Measurements from ENCODE around the gene MYH10.

The MYH10 gene

GRCh38 chr17:8474826-8475225, 155.7 kb downstream of the MYH10 start:
- DNase-seq (ENCODE audit: low read depth in 2 of 2) = no peak

- DNase-seq (ENCODE audit: low read depth in 2 of 2) = no peak
Observed at GRCh38 chr17:8473451-8474192, 156.9 kb downstream of the MYH10 start.

GRCh38 chr17:8472663-8473062, 157.9 kb downstream of the MYH10 start:
- no peak for DNase-seq (ENCODE audit: low read depth in 2 of 2)

GRCh38 chr17:8470447-8471047, 160.0 kb downstream of the MYH10 start:
- no peak for DNase-seq (ENCODE audit: low read depth in 2 of 2)

- DNase-seq (ENCODE audit: low read depth in 2 of 2) = no peak
Observed at GRCh38 chr17:8469964-8470363, 160.6 kb downstream of the MYH10 start.

- no peak for DNase-seq (ENCODE audit: low read depth in 2 of 2)
Observed at GRCh38 chr17:8468980-8469379, 161.5 kb downstream of the MYH10 start.

GRCh38 chr17:8468127-8468526, 162.4 kb downstream of the MYH10 start:
- no peak for DNase-seq (ENCODE audit: low read depth in 2 of 2)

GRCh38 chr17:8467527-8467926, 163.0 kb downstream of the MYH10 start:
- DNase-seq (ENCODE audit: low read depth in 2 of 2) = no peak

- no peak for DNase-seq (ENCODE audit: low read depth in 2 of 2)
Observed at GRCh38 chr17:8466873-8467272, 163.7 kb downstream of the MYH10 start.

GRCh38 chr17:8466456-8466855, 164.1 kb downstream of the MYH10 start:
- no peak for DNase-seq (ENCODE audit: low read depth in 2 of 2)

- no peak for DNase-seq (ENCODE audit: low read depth in 2 of 2)
Observed at GRCh38 chr17:8465759-8466158, 164.8 kb downstream of the MYH10 start.

GRCh38 chr17:8465356-8465755, 165.2 kb downstream of the MYH10 start:
- DNase-seq (ENCODE audit: low read depth in 2 of 2) = no peak

- DNase-seq (ENCODE audit: low read depth in 2 of 2) = no peak
Observed at GRCh38 chr17:8464941-8465340, 165.6 kb downstream of the MYH10 start.

GRCh38 chr17:8463099-8463498, 167.4 kb downstream of the MYH10 start:
- no peak for DNase-seq (ENCODE audit: low read depth in 2 of 2)

GRCh38 chr17:8462564-8462963, 168.0 kb downstream of the MYH10 start:
- DNase-seq (ENCODE audit: low read depth in 2 of 2) = no peak

GRCh38 chr17:8459831-8460230, 170.7 kb downstream of the MYH10 start:
- DNase-seq (ENCODE audit: low read depth in 2 of 2) = no peak

- DNase-seq (ENCODE audit: low read depth in 2 of 2) = no peak
Observed at GRCh38 chr17:8459107-8459506, 171.4 kb downstream of the MYH10 start.

- DNase-seq (ENCODE audit: low read depth in 2 of 2) = no peak
Observed at GRCh38 chr17:8458128-8458527, 172.4 kb downstream of the MYH10 start.

- DNase-seq (ENCODE audit: low read depth in 2 of 2) = no peak
Observed at GRCh38 chr17:8455665-8456209, 174.8 kb downstream of the MYH10 start.

- DNase-seq (ENCODE audit: low read depth in 2 of 2) = no peak
Observed at GRCh38 chr17:8453326-8453725, 177.2 kb downstream of the MYH10 start.

GRCh38 chr17:8451933-8452614, 178.5 kb downstream of the MYH10 start:
- no peak for DNase-seq (ENCODE audit: low read depth in 2 of 2)

- no peak for DNase-seq (ENCODE audit: low read depth in 2 of 2)
Observed at GRCh38 chr17:8448310-8448709, 182.2 kb downstream of the MYH10 start.

- no peak for DNase-seq (ENCODE audit: low read depth in 2 of 2)
Observed at GRCh38 chr17:8447799-8448198, 182.7 kb downstream of the MYH10 start.

Data from stimulated activated CD4-positive, alpha-beta T cell treated with anti-CD3 and anti-CD28 coated beads, Interleukin-15, amount 100 ng/mL, for 48 hours (primary cell).